ENCODE data around the gene SNX4. TPM values are rescaled to one million over a fixed set of nuclear protein-coding genes. Genes with fewer than 3 reads are reported as not detected.

SNX4 gene
- total and polyA plus RNA-seq, 2 of the 4 experiments (the other 2 are of a cell fraction), result 10.7 to 25.6 TPM

DNA sequence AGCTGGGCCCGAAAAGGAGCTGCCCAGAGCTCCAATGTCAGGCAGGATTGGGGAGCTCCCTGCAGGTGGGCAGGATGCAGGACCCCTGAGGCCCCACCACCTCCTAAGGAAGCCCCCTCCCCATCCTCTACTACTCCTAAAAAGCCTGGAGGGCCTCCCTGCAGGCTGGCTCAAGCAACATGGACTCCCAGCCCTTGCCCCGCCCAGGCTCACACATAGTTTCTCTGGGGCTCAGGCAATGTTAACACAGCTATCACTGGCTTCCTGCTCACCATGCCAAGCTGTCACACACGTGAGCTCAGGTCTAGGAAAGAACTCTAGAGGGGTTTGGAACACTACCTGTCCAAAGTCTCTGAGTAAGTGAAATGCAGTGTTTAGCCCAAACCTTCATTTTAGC is 79.4 kb downstream of the SNX4 start:
- peak overlapping the region; percentile 29; the same call in 1 of the 2 replicates for H2BK20ac ChIP-seq (ENCODE audit: low read depth, low read length)
- no peak overlapping the region for H3K4me3 ChIP-seq (ENCODE audit: insufficient read depth, low read depth, low read length)
- H4K8ac ChIP-seq (ENCODE audit: low read depth in 2 of 2, low read length in 2 of 2), result peak overlapping the region in 1 of 2 experiments; percentile 67; a peak in 1 of 4 replicates
- ChIA-PET CTCF (interaction anchor here (0.7 kb wide), 1 partner anchor 145 kb away, joined by 3 read pairs; no protein-coding TSS in a partner anchor), POLR2A (ENCODE audit: unreplicated experiment) (no interaction called here)
- H4K5ac ChIP-seq (ENCODE audit: low read depth, low read length), result no peak overlapping the region
- no peaks in the 10 kb centered on the region for H4K20me1 ChIP-seq (ENCODE audit: insufficient read depth, low read length)
- H2BK120ac ChIP-seq (ENCODE audit: low read depth, low read length), result peak overlapping the region; percentile 6; the same call in 1 of the 2 replicates
- peaks cover 7% of the 10 kb centered on the region; the same call in 1 of the 2 replicates for H3K4me1 ChIP-seq (ENCODE audit: control insufficient read depth, insufficient read depth, low read length)
- no TSS peak for BruUV-seq (replicated peaks)
- 0 out of 3 replicates have a peak overlapping the region, but pooled peaks have one; percentile 50 for H2BK15ac ChIP-seq (ENCODE audit: low read depth, low read length)
- DNase-seq, result no peak
- peak overlapping the region; percentile 82 for H4K91ac ChIP-seq (ENCODE audit: insufficient read depth, low read depth, low read length)
- H2AFZ ChIP-seq (replicated peaks; ENCODE audit: low read length, poor library complexity), result peak overlapping the region; percentile 35
- 0 out of 2 replicates have a peak overlapping the region, but pooled peaks have one; percentile 43 for H3K14ac ChIP-seq (replicated peaks; ENCODE audit: low read depth, low read length)
- no peaks in the 10 kb centered on the region for H3K27me3 ChIP-seq (ENCODE audit: control insufficient read depth, insufficient read depth, low read length)
- H3K23ac ChIP-seq (ENCODE audit: low read depth, low read length), result no peak overlapping the region
- no peaks in the 10 kb centered on the region for H3K9me1 ChIP-seq (ENCODE audit: insufficient read depth, low read length)
- no peak overlapping the region for H3K9ac ChIP-seq (ENCODE audit: low read depth, low read length)
- ATAC-seq (ENCODE audit: low read depth), result no peak
- H3K4me2 ChIP-seq (ENCODE audit: low read depth, low read length), result no peak overlapping the region
- H3K56ac ChIP-seq (ENCODE audit: extremely low read depth, insufficient read depth, low read length), result no peak overlapping the region
- peaks cover 5% of the 10 kb centered on the region; the same call in 1 of the 2 replicates for H3K9me3 ChIP-seq (ENCODE audit: control insufficient read depth, insufficient read depth, low read length)
- in situ Hi-C loops (cut with MboI; ENCODE audit: low sequenced_read_pairs), result no loop called here
- no peak overlapping the region for H3K27ac ChIP-seq (ENCODE audit: insufficient read depth, low read length)
- H3K4ac ChIP-seq (ENCODE audit: low read depth, low read length), result peak overlapping the region; percentile 43; the same call in 1 of the 2 replicates
- peaks cover 0 to 4% of the 10 kb centered on the region in 2 experiments; a peak in 1 of 4 replicates for H3K79me1 ChIP-seq (ENCODE audit: low read depth in 1 of 2, low read length in 2 of 2)
- intact Hi-C loops (cut with micrococcal nuclease), result no loop called here
- no peak overlapping the region for H3K18ac ChIP-seq (ENCODE audit: low read depth, low read length)
- peak overlapping the region; percentile 52 for H2AK9ac ChIP-seq (replicated peaks; ENCODE audit: low read depth, low read length, poor library complexity)
- H2BK5ac ChIP-seq (ENCODE audit: low read depth, low read length, poor library complexity, severe bottlenecking), result no peak overlapping the region
- TF ChIP-seq MAZ (IDR thresholded peaks at IDR 0.05; ENCODE audit: borderline replicate concordance, low read depth, low read length) (no peak), RAD21 (IDR thresholded peaks at IDR 0.05; ENCODE audit: low read length) (no peak), MXI1 (IDR thresholded peaks at IDR 0.05; ENCODE audit: borderline replicate concordance, low read depth, low read length) (no peak), MAFK (IDR thresholded peaks at IDR 0.05; ENCODE audit: low read depth, low read length) (no peak), CEBPB (IDR thresholded peaks at IDR 0.05; ENCODE audit: low read depth, low read length) (no peak), CHD1 (IDR thresholded peaks at IDR 0.05; ENCODE audit: low read depth, low read length) (no peak), POLR2A (IDR thresholded peaks at IDR 0.05; ENCODE audit: low read depth, low read length) (no peak), BHLHE40 (IDR thresholded peaks at IDR 0.05; ENCODE audit: low read depth, low read length) (no peak), SMC3 (IDR thresholded peaks at IDR 0.05; ENCODE audit: low read depth, low read length) (no peak), NFE2L2 (IDR thresholded peaks at IDR 0.05; ENCODE audit: low read depth, low read length) (no peak), RFX5 (IDR thresholded peaks at IDR 0.05; ENCODE audit: low read depth, low read length) (no peak), RCOR1 (IDR thresholded peaks at IDR 0.05; ENCODE audit: insufficient replicate concordance, low read length) (no peak), FOS (IDR thresholded peaks at IDR 0.05; ENCODE audit: low read depth, low read length) (no peak)
- TF ChIP-seq, protein P1, sequence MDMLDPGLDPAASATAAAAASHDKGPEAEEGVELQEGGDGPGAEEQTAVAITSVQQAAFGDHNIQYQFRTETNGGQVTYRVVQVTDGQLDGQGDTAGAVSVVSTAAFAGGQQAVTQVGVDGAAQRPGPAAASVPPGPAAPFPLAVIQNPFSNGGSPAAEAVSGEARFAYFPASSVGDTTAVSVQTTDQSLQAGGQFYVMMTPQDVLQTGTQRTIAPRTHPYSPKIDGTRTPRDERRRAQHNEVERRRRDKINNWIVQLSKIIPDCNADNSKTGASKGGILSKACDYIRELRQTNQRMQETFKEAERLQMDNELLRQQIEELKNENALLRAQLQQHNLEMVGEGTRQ (IDR thresholded peaks at IDR 0.05; ENCODE audit: low read depth, low read length), result no peak
- TF ChIP-seq, protein P2, sequence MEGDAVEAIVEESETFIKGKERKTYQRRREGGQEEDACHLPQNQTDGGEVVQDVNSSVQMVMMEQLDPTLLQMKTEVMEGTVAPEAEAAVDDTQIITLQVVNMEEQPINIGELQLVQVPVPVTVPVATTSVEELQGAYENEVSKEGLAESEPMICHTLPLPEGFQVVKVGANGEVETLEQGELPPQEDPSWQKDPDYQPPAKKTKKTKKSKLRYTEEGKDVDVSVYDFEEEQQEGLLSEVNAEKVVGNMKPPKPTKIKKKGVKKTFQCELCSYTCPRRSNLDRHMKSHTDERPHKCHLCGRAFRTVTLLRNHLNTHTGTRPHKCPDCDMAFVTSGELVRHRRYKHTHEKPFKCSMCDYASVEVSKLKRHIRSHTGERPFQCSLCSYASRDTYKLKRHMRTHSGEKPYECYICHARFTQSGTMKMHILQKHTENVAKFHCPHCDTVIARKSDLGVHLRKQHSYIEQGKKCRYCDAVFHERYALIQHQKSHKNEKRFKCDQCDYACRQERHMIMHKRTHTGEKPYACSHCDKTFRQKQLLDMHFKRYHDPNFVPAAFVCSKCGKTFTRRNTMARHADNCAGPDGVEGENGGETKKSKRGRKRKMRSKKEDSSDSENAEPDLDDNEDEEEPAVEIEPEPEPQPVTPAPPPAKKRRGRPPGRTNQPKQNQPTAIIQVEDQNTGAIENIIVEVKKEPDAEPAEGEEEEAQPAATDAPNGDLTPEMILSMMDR (conservative IDR thresholded peaks at IDR 0.05; ENCODE audit: low read depth, low read length), result no peak
- TF ChIP-seq, protein P3, sequence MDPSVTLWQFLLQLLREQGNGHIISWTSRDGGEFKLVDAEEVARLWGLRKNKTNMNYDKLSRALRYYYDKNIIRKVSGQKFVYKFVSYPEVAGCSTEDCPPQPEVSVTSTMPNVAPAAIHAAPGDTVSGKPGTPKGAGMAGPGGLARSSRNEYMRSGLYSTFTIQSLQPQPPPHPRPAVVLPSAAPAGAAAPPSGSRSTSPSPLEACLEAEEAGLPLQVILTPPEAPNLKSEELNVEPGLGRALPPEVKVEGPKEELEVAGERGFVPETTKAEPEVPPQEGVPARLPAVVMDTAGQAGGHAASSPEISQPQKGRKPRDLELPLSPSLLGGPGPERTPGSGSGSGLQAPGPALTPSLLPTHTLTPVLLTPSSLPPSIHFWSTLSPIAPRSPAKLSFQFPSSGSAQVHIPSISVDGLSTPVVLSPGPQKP (IDR thresholded peaks at IDR 0.05; ENCODE audit: borderline replicate concordance, low read depth, low read length), result no peak
- no CpG with 5 or more reads among the region's 3 CpGs for WGBS, 2 experiments (ENCODE audit: extremely low coverage in 2 of 2, insufficient read length in 1 of 2)
- H2AK5ac ChIP-seq (ENCODE audit: low read depth, low read length), result peak overlapping the region; percentile 68
- dilution Hi-C loops (cut with HindIII; ENCODE audit: low sequenced_read_pairs, unreplicated experiment), result no loop called here
- H3K36me3 ChIP-seq (ENCODE audit: control insufficient read depth, insufficient read depth, low read length), result no peaks in the 10 kb centered on the region; the same call in 1 of the 2 replicates
